Trophoblast cell (in vitro differentiated cells and primary cell): ENCODE data around the gene SSNA1.

Experiments
- DNase-seq, 2 donors: peaks; one replicate each; pipeline ENCODE4 v3.0.0-alpha.2; 2016
- H2AFZ ChIP-seq: 2 replicates; pipeline ENCODE4 v1.6.1; 2013; ENCODE audit warnings: low read length, moderate library complexity, mild to moderate bottlenecking; ENCODE audit not compliant: insufficient read depth, poor library complexity
- H2AK5ac ChIP-seq: 2 replicates; pipeline ENCODE4 v1.6.1; 2013; ENCODE audit warnings: mild to moderate bottlenecking, low read length
- H2BK120ac ChIP-seq: 2 replicates; pipeline ENCODE4 v1.6.1; 2013; ENCODE audit warnings: low read length, mild to moderate bottlenecking, moderate library complexity; ENCODE audit not compliant: insufficient read depth, poor library complexity
- H2BK12ac ChIP-seq: 2 replicates; pipeline ENCODE4 v1.6.1; 2013; ENCODE audit warnings: mild to moderate bottlenecking, low read length, moderate library complexity
- H2BK5ac ChIP-seq: 2 replicates; pipeline ENCODE4 v1.6.1; 2013; ENCODE audit warnings: low read length, low read depth, moderate library complexity, mild to moderate bottlenecking; ENCODE audit not compliant: poor library complexity
- H3K14ac ChIP-seq: 2 replicates; pipeline ENCODE4 v1.6.1; 2013; ENCODE audit warnings: mild to moderate bottlenecking, low read length
- H3K18ac ChIP-seq: 2 replicates; pipeline ENCODE4 v1.6.1; 2013; ENCODE audit warnings: mild to moderate bottlenecking, low read length
- H3K23ac ChIP-seq: 2 replicates; pipeline ENCODE4 v1.6.1; 2013; ENCODE audit warnings: low read length
- H3K27ac ChIP-seq: 2 replicates; pipeline ENCODE4 v1.5.1; 2013; ENCODE audit warnings: low read depth, mild to moderate bottlenecking, inconsistent platforms, low read length, moderate library complexity
- H3K27me3 ChIP-seq: 2 replicates; pipeline ENCODE4 v1.6.1; 2013; ENCODE audit warnings: inconsistent platforms, mild to moderate bottlenecking, low read length, moderate library complexity; ENCODE audit not compliant: insufficient read depth
- H3K36me3 ChIP-seq, 2 experiments: 1 replicate in 1 of 2; 2 replicates in 1 of 2; pipeline ENCODE4 v1.6.1; 2013; ENCODE audit warnings: low read length in 2 of 2, mild to moderate bottlenecking in 2 of 2, moderate library complexity in 1 of 2; ENCODE audit not compliant: insufficient read depth in 2 of 2, control insufficient read depth in 1 of 2
- H3K4ac ChIP-seq: 2 replicates; pipeline ENCODE4 v1.6.1; 2013; ENCODE audit warnings: low read depth, mild to moderate bottlenecking, low read length, moderate library complexity
- H3K4me1 ChIP-seq, 2 experiments: 1 replicate in 1 of 2; 2 replicates in 1 of 2; pipeline ENCODE4 v1.6.1; 2013; ENCODE audit warnings: low read length in 2 of 2, mild to moderate bottlenecking in 2 of 2, moderate library complexity in 1 of 2; ENCODE audit not compliant: insufficient read depth in 2 of 2, control insufficient read depth in 1 of 2
- H3K4me2 ChIP-seq: 2 replicates; pipeline ENCODE4 v1.6.1; 2013; ENCODE audit warnings: inconsistent platforms, mild to moderate bottlenecking, low read length, moderate library complexity
- H3K4me3 ChIP-seq: 2 replicates; pipeline ENCODE4 v1.5.1; 2013; ENCODE audit warnings: mild to moderate bottlenecking, low read depth, low read length, inconsistent platforms
- H3K79me1 ChIP-seq: one replicate; pipeline ENCODE4 v1.6.1; 2013; ENCODE audit warnings: low read length
- H3K79me2 ChIP-seq: 2 replicates; pipeline ENCODE4 v1.6.1; 2013; ENCODE audit warnings: low read length, mild to moderate bottlenecking; ENCODE audit not compliant: control insufficient read depth, insufficient read depth, poor library complexity
- H3K9ac ChIP-seq: 2 replicates; pipeline ENCODE4 v1.6.1; 2013; ENCODE audit warnings: mild to moderate bottlenecking, low read length
- H3K9me3 ChIP-seq: 2 replicates; pipeline ENCODE4 v1.6.1; 2013; ENCODE audit warnings: low read depth, mild to moderate bottlenecking, control low read depth, inconsistent platforms, low read length; ENCODE audit not compliant: insufficient read depth
- H4K12ac ChIP-seq: 2 replicates; pipeline ENCODE4 v1.6.1; 2013; ENCODE audit warnings: low read depth, mild to moderate bottlenecking, low read length, moderate library complexity
- H4K8ac ChIP-seq: 2 replicates; pipeline ENCODE4 v1.6.1; 2013; ENCODE audit warnings: low read depth, mild to moderate bottlenecking, low read length, moderate library complexity
- H4K91ac ChIP-seq: one replicate; pipeline ENCODE4 v1.6.1; 2013; ENCODE audit warnings: low read depth, mild to moderate bottlenecking, low read length, moderate library complexity
- WGBS: extraction: QIAGEN DNeasy Blood & Tissue Kit; methylation state at CpG from one replicate; pipeline ENCODE4 v1.1.7; 2013; ENCODE audit warnings: missing lambda C conversion rate; ENCODE audit not compliant: insufficient read length, insufficient coverage; ENCODE audit errors: extremely low coverage; 5-methylcytosine and 5-hydroxymethylcytosine counted together

Gene SSNA1

DNA sequence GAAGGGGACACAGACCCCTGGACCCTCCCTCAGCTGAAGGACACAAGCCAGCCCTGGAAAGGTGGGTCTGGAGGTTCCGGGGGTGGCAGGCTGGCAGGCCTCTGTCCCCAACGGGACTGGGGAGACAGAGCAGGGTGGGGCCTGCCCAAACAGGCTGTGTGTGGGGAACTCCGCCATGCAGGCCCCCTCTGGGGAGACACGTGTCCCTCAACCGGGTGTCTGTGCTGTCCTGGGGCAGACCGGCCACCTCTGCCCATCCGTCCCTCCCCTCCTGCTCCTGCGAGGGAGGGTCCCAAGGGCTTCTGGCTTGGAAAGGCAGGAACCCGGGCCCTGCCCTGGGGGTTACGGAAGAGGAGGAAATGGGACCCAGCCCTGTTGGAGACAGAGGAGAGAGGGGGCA is 43.6 kb downstream of the SSNA1 start:
- no peak for DNase-seq
- no peaks in the 10 kb centered on the region for H3K79me1 ChIP-seq
- H3K27me3 ChIP-seq, result no peaks in the 10 kb centered on the region
- H3K27ac ChIP-seq, result no peak overlapping the region
- H3K18ac ChIP-seq, result no peak overlapping the region
- H2AFZ ChIP-seq, result no peak overlapping the region
- H3K4me2 ChIP-seq, result no peak overlapping the region
- H2AK5ac ChIP-seq, result no peak overlapping the region
- no peak overlapping the region for H3K14ac ChIP-seq
- no peak overlapping the region for H3K9ac ChIP-seq
- H2BK5ac ChIP-seq, result no peak overlapping the region
- H4K12ac ChIP-seq, result no peak overlapping the region
- H4K91ac ChIP-seq, result no peak overlapping the region
- H3K36me3 ChIP-seq, result no peaks in the 10 kb centered on the region
- no peak overlapping the region for H2BK12ac ChIP-seq
- H4K8ac ChIP-seq, result no peak overlapping the region
- H3K79me2 ChIP-seq, result no peaks in the 10 kb centered on the region
- H3K4me1 ChIP-seq, result peaks cover 8 to 13% of the 10 kb centered on the region in 2 experiments
- no peak overlapping the region for H3K4ac ChIP-seq
- no peak overlapping the region for H3K4me3 ChIP-seq
- H3K23ac ChIP-seq, result no peak overlapping the region
- peaks cover 1% of the 10 kb centered on the region for H3K9me3 ChIP-seq
- WGBS, result no CpG with 5 or more reads among the region's 10 CpGs
- H2BK120ac ChIP-seq, result no peak overlapping the region

DNA sequence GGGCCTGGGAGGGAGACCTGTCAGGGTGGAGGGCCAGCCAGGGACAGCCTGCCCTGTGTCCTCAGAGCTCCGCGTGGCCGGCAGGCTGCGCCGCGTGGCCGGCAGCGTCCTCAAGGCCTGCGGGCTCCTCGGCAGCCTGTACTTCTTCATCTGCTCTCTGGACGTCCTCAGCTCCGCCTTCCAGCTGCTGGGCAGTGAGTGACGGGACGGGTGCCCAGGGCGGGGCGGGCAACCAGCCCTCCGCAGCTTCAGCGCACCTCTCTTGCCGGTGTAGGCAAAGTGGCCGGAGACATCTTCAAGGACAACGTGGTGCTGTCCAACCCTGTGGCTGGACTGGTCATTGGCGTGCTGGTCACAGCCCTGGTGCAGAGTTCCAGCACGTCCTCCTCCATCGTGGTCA is 44.0 kb downstream of the SSNA1 start:
- Histone ChIP-seq H4K8ac (no peak overlapping the region), H2BK12ac (no peak overlapping the region), H3K9ac (no peak overlapping the region), H2AK5ac (no peak overlapping the region), H2BK120ac (no peak overlapping the region), H3K79me1 (no peaks in the 10 kb centered on the region), H3K4me2 (no peak overlapping the region), H3K14ac (no peak overlapping the region), H3K18ac (no peak overlapping the region), H3K27me3 (no peaks in the 10 kb centered on the region), H3K79me2 (no peaks in the 10 kb centered on the region), H3K27ac (no peak overlapping the region), H3K9me3 (peaks cover 1% of the 10 kb centered on the region), H2AFZ (no peak overlapping the region), H3K4me3 (no peak overlapping the region), H4K12ac (no peak overlapping the region), H2BK5ac (no peak overlapping the region), H4K91ac (no peak overlapping the region), H3K4me1 (peaks cover 5 to 9% of the 10 kb centered on the region in 2 experiments), H3K23ac (no peak overlapping the region), H3K4ac (no peak overlapping the region), H3K36me3 (no peaks in the 10 kb centered on the region)
- no peak for DNase-seq
- no CpG with 5 or more reads among the region's 24 CpGs for WGBS

DNA sequence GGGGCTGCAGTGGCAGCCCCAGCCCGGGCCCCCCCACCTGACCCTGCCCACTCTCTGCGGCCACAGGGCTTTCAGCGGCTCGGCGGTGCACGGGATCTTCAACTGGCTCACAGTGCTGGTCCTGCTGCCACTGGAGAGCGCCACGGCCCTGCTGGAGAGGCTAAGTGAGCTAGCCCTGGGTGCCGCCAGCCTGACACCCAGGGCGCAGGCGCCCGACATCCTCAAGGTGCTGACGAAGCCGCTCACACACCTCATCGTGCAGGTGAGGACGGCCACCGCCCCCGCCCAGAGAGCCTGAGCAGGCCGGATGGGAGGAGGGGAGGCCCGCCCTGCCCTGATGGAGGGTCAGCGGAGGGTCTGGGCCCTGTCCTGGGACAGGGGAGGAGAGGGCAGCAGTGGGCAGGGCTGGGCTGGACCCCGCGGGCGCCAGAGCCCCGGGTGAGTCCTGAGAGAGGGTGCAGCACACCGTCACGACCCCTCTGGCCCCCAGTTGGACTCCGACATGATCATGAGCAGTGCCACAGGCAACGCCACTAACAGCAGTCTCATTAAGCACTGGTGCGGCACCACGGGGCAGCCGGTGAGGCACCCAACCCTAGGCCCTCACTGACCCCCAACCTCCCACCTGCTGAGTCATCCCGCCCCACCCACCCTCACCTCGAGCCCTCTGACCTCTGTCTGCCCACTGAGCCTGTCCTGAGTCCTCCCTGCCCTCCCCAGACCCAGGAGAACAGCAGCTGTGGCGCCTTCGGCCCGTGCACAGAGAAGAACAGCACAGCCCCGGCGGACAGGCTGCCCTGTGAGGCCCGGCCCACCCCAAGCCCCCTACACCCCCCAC is 44.9 kb downstream of the SSNA1 start:
- no peak overlapping the region for H4K12ac ChIP-seq
- no peak overlapping the region for H3K23ac ChIP-seq
- H3K36me3 ChIP-seq, result no peaks in the 10 kb centered on the region
- H3K27ac ChIP-seq, result no peak overlapping the region
- no peak overlapping the region for H3K4ac ChIP-seq
- H3K79me2 ChIP-seq, result no peaks in the 10 kb centered on the region
- no peak overlapping the region for H2AFZ ChIP-seq
- no peak overlapping the region for H2BK5ac ChIP-seq
- H3K27me3 ChIP-seq, result no peaks in the 10 kb centered on the region
- peaks cover 1% of the 10 kb centered on the region for H3K9me3 ChIP-seq
- DNase-seq, result no peak
- H4K8ac ChIP-seq, result no peak overlapping the region
- no peak overlapping the region for H3K18ac ChIP-seq
- no CpG with 5 or more reads among the region's 40 CpGs for WGBS
- no peak overlapping the region for H2BK120ac ChIP-seq
- H2AK5ac ChIP-seq, result no peak overlapping the region
- no peak overlapping the region for H3K14ac ChIP-seq
- no peak overlapping the region for H2BK12ac ChIP-seq
- H3K79me1 ChIP-seq, result no peaks in the 10 kb centered on the region
- H3K9ac ChIP-seq, result no peak overlapping the region
- H4K91ac ChIP-seq, result no peak overlapping the region
- no peak overlapping the region for H3K4me2 ChIP-seq
- no peak overlapping the region for H3K4me3 ChIP-seq
- H3K4me1 ChIP-seq, result peaks cover 5 to 9% of the 10 kb centered on the region in 2 experiments

DNA sequence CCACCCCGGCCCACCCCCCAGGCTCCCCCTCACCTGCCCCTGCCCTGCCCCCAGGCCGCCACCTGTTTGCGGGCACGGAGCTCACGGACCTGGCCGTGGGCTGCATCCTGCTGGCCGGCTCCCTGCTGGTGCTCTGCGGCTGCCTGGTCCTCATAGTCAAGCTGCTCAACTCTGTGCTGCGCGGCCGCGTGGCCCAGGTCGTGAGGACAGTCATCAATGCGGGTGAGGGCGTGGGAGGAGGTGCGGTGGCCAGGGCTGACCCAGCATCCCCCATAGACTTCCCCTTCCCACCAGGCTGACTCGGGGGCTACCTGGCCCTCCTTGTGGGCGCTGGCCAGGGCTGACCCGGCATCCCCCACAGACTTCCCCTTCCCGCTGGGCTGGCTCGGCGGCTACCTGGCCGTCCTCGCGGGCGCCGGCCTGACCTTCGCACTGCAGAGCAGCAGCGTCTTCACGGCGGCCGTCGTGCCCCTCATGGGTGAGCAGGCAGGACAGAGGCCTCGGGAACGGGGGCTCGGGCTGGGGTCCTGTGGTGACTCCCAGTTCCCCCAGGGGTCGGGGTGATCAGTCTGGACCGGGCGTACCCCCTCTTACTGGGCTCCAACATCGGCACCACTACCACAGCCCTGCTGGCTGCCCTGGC is 45.7 kb downstream of the SSNA1 start:
- peaks cover 5 to 8% of the 10 kb centered on the region in 2 experiments for H3K4me1 ChIP-seq
- H4K91ac ChIP-seq, result no peak overlapping the region
- H4K12ac ChIP-seq, result no peak overlapping the region
- no peak overlapping the region for H3K14ac ChIP-seq
- H2AFZ ChIP-seq, result no peak overlapping the region
- H3K4me3 ChIP-seq, result no peak overlapping the region
- no peaks in the 10 kb centered on the region for H3K9me3 ChIP-seq
- H3K23ac ChIP-seq, result no peak overlapping the region
- no peak overlapping the region for H3K4me2 ChIP-seq
- no peak overlapping the region for H4K8ac ChIP-seq
- no peaks in the 10 kb centered on the region for H3K36me3 ChIP-seq
- H3K18ac ChIP-seq, result no peak overlapping the region
- H3K9ac ChIP-seq, result no peak overlapping the region
- DNase-seq, result peak in 1 of 2 donors; percentile 28
- no peaks in the 10 kb centered on the region for H3K79me2 ChIP-seq
- H2BK5ac ChIP-seq, result no peak overlapping the region
- H3K27me3 ChIP-seq, result no peaks in the 10 kb centered on the region
- no peak overlapping the region for H3K27ac ChIP-seq
- H2AK5ac ChIP-seq, result no peak overlapping the region
- no peak overlapping the region for H3K4ac ChIP-seq
- H2BK120ac ChIP-seq, result no peak overlapping the region
- H3K79me1 ChIP-seq, result no peaks in the 10 kb centered on the region
- WGBS, result no CpG with 5 or more reads among the region's 40 CpGs
- no peak overlapping the region for H2BK12ac ChIP-seq
